NB4 (cell line): Measurements from ENCODE around the gene PDE11A.
A peak's percentile ranks its signal among the peaks of the same experiment; 100 is the strongest.

Experiments
- DNase-seq: peaks from one replicate; pipeline ENCODE4 v3.0.0; 2010; ENCODE audit warnings: low read depth
- H3K4me3 ChIP-seq: one replicate; pipeline ENCODE4 v1.5.1; 2011; ENCODE audit warnings: mild to moderate bottlenecking, low read depth, low read length, moderate library complexity
- MYC ChIP-seq: IDR thresholded peaks from 2 replicates; pipeline ENCODE4 v1.6.1; 2011; ENCODE audit warnings: low read depth, low read length
- POLR2A ChIP-seq: IDR thresholded peaks from 2 replicates; pipeline ENCODE4 v1.6.1; 2011; ENCODE audit warnings: mild to moderate bottlenecking; ENCODE audit not compliant: insufficient read length; ENCODE audit errors: extremely low read depth
- TF ChIP-seq, protein P1 (sequence below): IDR thresholded peaks from one replicate; pipeline ENCODE4 v1.5.1; 2012; ENCODE audit warnings: low read depth, low read length
- TF ChIP-seq, protein P2 (sequence below): IDR thresholded peaks from 2 replicates; pipeline ENCODE4 v1.6.1; 2011; ENCODE audit warnings: low read depth, low read length

PDE11A gene

DNA sequence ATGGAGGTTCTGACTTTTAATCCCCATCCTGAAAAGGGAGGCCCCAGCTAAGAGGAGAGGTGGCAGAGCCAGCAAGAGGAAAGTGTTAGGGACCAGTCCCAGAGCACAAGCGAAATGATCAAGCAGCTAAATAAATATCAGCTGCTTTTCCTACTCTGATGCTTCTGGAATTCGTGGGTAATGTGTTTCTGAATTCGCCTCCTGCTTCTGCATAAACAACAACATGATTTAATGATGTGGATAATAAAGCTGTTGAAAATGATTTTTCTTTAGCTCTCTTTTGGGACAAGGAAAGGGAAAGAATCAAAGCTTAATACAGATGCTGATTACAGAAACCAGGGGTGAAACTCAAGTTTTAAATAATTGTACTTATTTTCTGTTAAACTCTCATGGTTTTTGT is 329.7 kb downstream of the PDE11A start:
- H3K4me3 ChIP-seq: no peak overlapping the region
- no peak for DNase-seq
- TF ChIP-seq POLR2A (no peak), MYC (no peak)
- TF ChIP-seq, protein P1, sequence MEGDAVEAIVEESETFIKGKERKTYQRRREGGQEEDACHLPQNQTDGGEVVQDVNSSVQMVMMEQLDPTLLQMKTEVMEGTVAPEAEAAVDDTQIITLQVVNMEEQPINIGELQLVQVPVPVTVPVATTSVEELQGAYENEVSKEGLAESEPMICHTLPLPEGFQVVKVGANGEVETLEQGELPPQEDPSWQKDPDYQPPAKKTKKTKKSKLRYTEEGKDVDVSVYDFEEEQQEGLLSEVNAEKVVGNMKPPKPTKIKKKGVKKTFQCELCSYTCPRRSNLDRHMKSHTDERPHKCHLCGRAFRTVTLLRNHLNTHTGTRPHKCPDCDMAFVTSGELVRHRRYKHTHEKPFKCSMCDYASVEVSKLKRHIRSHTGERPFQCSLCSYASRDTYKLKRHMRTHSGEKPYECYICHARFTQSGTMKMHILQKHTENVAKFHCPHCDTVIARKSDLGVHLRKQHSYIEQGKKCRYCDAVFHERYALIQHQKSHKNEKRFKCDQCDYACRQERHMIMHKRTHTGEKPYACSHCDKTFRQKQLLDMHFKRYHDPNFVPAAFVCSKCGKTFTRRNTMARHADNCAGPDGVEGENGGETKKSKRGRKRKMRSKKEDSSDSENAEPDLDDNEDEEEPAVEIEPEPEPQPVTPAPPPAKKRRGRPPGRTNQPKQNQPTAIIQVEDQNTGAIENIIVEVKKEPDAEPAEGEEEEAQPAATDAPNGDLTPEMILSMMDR: no peak
- TF ChIP-seq, protein P2, sequence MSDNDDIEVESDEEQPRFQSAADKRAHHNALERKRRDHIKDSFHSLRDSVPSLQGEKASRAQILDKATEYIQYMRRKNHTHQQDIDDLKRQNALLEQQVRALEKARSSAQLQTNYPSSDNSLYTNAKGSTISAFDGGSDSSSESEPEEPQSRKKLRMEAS: no peak

DNA sequence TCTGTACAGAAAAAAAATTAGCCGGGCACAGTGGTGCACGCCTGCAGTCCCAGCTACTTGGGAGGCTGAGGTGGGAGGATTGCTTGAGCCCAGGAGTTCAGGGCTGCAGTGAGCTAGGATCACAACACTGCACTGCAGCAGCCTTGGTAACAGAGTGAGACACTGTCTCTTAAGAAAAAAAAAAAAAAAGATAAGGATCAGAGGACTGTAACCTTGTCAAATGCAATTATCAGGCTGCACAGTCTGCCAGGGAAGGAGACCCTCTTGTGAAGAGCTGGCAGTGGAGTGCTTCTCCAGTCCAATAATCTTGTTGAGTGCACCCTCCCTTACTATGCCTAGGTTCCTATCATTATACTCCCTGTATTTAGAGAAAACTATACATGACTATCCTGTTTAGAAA is 330.7 kb downstream of the PDE11A start:
- no peak overlapping the region for H3K4me3 ChIP-seq
- TF ChIP-seq, protein P1: no peak
- TF ChIP-seq, protein P2: no peak
- no peak for TF ChIP-seq MYC
- no peak for TF ChIP-seq POLR2A
- no peak for DNase-seq

DNA sequence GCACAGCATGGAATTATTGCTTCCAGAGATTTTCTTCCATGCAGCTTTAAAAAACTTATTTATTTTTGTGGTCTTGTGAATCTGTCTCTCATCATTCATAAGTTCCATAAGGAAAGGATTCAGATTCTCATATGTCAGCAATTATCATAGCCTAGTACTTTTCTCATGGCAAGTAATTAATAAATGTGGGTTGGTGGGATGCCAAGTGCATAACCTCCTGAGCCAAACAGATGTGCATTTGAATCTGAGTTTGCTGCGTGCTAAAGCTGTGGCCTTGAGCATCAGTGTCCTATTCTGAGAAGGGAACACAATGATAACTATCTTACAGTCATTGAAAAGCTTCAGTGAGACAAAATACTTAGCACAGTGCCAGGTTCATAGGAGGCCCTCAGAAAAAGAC is 331.9 kb downstream of the PDE11A start:
- TF ChIP-seq, protein P2: no peak
- TF ChIP-seq, protein P1: no peak
- TF ChIP-seq MYC: no peak
- no peak for TF ChIP-seq POLR2A
- H3K4me3 ChIP-seq: no peak overlapping the region
- DNase-seq: no peak

DNA sequence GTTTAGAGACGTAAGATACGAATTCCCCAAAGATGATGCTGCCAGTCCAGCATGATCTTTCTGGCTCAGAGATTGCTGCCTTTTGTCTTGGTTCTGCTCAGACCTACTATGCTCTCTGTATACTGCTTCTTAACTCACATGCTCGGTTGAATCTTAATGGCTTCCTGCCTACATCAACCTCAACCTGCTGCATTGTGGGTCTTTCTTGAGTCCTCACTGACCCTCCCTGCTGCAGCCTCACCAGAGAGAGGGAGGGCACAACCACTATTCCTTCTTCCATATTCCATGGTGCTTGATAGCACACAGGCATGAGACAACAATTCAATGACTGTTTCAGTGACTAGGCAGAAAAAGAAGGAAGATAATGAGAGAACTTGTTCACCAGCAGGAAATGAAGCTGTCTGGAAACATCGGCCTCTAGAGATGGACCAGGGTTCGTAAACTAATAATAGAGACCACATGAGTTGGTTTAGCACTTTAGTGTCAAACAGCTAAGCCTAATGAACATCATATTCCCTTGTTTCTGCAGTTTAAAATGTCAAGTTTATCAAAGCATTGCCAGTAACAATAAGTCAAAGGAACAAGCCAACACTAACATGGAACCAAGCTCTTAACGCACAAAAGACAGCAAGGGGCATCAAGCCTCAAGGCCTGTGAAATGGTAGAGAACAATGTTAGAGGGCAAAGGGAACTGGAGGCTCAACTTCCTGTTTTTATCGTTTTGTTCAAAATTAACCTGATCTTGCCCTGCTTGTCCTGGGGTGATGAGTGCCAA is 333.9 kb downstream of the PDE11A start:
- peak; percentile 23 for DNase-seq
- H3K4me3 ChIP-seq: no peak overlapping the region
- TF ChIP-seq, protein P2: no peak
- TF ChIP-seq MYC (no peak), POLR2A (no peak)
- TF ChIP-seq, protein P1: no peak

DNA sequence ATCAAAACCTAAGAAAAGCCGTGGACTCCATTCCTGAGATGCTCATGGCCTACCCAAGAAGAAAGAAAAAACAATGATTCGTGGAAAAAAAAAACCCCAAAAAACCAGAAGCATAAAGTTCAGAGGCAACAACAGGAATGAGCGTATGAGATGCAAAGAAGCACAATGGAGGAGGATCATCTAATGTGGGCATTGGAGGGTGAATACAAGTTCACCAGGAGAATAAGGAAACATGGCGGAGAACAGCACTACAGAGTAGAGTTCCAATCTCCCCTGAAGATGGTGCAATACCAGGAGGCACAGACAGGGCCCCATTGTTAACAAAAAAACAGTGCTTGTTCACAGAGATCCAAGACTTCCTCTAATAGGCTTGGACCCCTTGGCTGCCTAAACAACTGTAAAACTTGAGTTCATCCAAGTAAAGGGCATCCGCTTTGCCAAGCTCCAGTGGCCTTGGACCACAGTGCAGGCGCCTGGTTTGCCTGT is 337.2 kb downstream of the PDE11A start:
- TF ChIP-seq, protein P2: no peak
- H3K4me3 ChIP-seq: no peak overlapping the region
- peak; percentile 13 for DNase-seq

DNA sequence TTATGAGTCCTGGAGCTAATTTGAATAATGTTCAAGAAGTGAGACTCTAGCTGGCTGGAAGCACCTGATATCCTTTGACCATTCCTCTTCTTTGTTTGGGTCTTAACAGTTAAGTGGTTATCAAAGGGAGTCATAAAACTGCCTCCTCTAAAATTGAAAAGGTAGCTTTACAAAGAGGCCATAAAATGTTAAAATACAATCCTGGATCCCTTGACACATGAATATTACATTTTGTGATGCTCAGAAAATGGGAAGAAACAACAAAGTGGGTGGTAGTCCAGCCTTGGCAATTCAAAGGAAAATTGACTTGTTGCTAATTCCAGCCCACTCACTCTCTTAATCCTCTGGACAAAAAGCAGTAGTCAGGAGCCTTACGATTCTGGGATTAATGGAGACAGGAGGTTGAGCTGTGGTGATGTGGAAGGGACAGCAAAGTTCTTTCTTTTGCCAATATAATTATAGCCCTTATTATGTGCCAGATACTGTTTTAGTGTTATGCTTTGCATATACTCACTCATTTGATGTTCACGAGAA is 339.2 kb downstream of the PDE11A start:
- no peak for DNase-seq
- no peak overlapping the region for H3K4me3 ChIP-seq
- no peak for TF ChIP-seq POLR2A
- TF ChIP-seq, protein P2: no peak
- TF ChIP-seq, protein P1: no peak
- no peak for TF ChIP-seq MYC
